H9 (cell line): ENCODE data around the gene ADGRD1. TPM values are rescaled to one million over a fixed set of nuclear protein-coding genes. Genes with fewer than 3 reads are reported as not detected.

Experiments used
- DNase-seq: peaks from one replicate; pipeline ENCODE4 v3.0.0-alpha.2; 2017
- H2AFZ ChIP-seq: one replicate; pipeline ENCODE4 v1.6.1; 2013; ENCODE audit warnings: mild to moderate bottlenecking, low read length, control low read depth, moderate library complexity
- H2AK5ac ChIP-seq: 2 replicates; pipeline ENCODE4 v1.6.1; 2013; ENCODE audit warnings: low read length, control low read depth, mixed read lengths; ENCODE audit not compliant: insufficient read length
- H2BK120ac ChIP-seq: one replicate; pipeline ENCODE4 v1.6.1; 2013; ENCODE audit warnings: low read depth, mild to moderate bottlenecking, low read length, control low read depth, inconsistent platforms; ENCODE audit not compliant: poor library complexity, severe bottlenecking
- H2BK12ac ChIP-seq: 2 replicates; pipeline ENCODE4 v1.6.1; 2013; ENCODE audit warnings: low read length, control low read depth, mixed read lengths, low read depth; ENCODE audit not compliant: insufficient read length
- H2BK15ac ChIP-seq: 2 replicates; pipeline ENCODE4 v1.6.1; 2013; ENCODE audit warnings: low read depth, low read length, control low read depth
- H2BK20ac ChIP-seq: one replicate; pipeline ENCODE4 v1.6.1; 2013; ENCODE audit warnings: low read depth, mild to moderate bottlenecking, low read length, control low read depth, inconsistent platforms; ENCODE audit not compliant: poor library complexity, severe bottlenecking
- H2BK5ac ChIP-seq: 2 replicates; pipeline ENCODE4 v1.6.1; 2013; ENCODE audit warnings: low read length, control low read depth, mixed read lengths; ENCODE audit not compliant: insufficient read length
- H3K14ac ChIP-seq: 2 replicates; pipeline ENCODE4 v1.6.1; 2013; ENCODE audit warnings: low read length, control low read depth; ENCODE audit not compliant: insufficient read depth
- H3K18ac ChIP-seq: 2 replicates; pipeline ENCODE4 v1.6.1; 2013; ENCODE audit warnings: low read depth, mild to moderate bottlenecking, mixed read lengths, low read length, control low read depth; ENCODE audit not compliant: insufficient read length
- H3K23ac ChIP-seq: 2 replicates; pipeline ENCODE4 v1.6.1; 2013; ENCODE audit warnings: low read length, control low read depth, mixed read lengths, low read depth; ENCODE audit not compliant: insufficient read length
- H3K23me2 ChIP-seq: 2 replicates; pipeline ENCODE4 v1.6.1; 2013; ENCODE audit warnings: low read depth, mild to moderate bottlenecking, mixed read lengths, low read length, control low read depth; ENCODE audit not compliant: insufficient read length, poor library complexity, severe bottlenecking
- H3K27ac ChIP-seq: 2 replicates; pipeline ENCODE4 v1.5.1; 2013; ENCODE audit warnings: low read length, control low read depth, mixed read lengths, low read depth; ENCODE audit not compliant: insufficient read length
- H3K27me3 ChIP-seq: 2 replicates; pipeline ENCODE4 v1.6.1; 2013; ENCODE audit warnings: low read length, control low read depth, inconsistent platforms; ENCODE audit not compliant: insufficient read depth
- H3K4ac ChIP-seq: 2 replicates; pipeline ENCODE4 v1.6.1; 2013; ENCODE audit warnings: low read depth, mild to moderate bottlenecking, control low read depth, inconsistent platforms, low read length, moderate library complexity
- H3K4me1 ChIP-seq: 2 replicates; pipeline ENCODE4 v1.6.1; 2013; ENCODE audit warnings: low read length, control low read depth, inconsistent platforms; ENCODE audit not compliant: insufficient read depth
- H3K4me2 ChIP-seq: 2 replicates; pipeline ENCODE4 v1.6.1; 2013; ENCODE audit warnings: low read length, control low read depth, mixed read lengths; ENCODE audit not compliant: insufficient read length, insufficient read depth
- H3K56ac ChIP-seq: 2 replicates; pipeline ENCODE4 v1.6.1; 2013; ENCODE audit warnings: low read depth, mild to moderate bottlenecking, mixed read lengths, low read length, control low read depth; ENCODE audit not compliant: insufficient read length
- H3K79me1 ChIP-seq: 2 replicates; pipeline ENCODE4 v1.6.1; 2013; ENCODE audit warnings: low read depth, mild to moderate bottlenecking, moderate library complexity, low read length, control low read depth, inconsistent platforms; ENCODE audit not compliant: insufficient read depth, poor library complexity, severe bottlenecking
- H3K79me2 ChIP-seq: 2 replicates; pipeline ENCODE4 v1.6.1; 2013; ENCODE audit warnings: low read length, control low read depth, inconsistent platforms; ENCODE audit not compliant: insufficient read depth
- H3K9ac ChIP-seq: 2 replicates; pipeline ENCODE4 v1.6.1; 2013; ENCODE audit warnings: low read length, control low read depth, mixed read lengths; ENCODE audit not compliant: insufficient read length; ENCODE audit errors: extremely low read depth
- H3K9me3 ChIP-seq: one replicate; pipeline ENCODE4 v1.6.1; 2013; ENCODE audit warnings: low read depth, low read length, inconsistent platforms; ENCODE audit not compliant: control insufficient read depth
- H3T11ph ChIP-seq: one replicate; pipeline ENCODE4 v1.6.1; 2013; ENCODE audit warnings: mild to moderate bottlenecking, low read length, control low read depth, inconsistent platforms
- H4K20me1 ChIP-seq: one replicate; pipeline ENCODE4 v1.6.1; 2013; ENCODE audit not compliant: control insufficient read depth, insufficient read length, insufficient read depth
- H4K5ac ChIP-seq: 2 replicates; pipeline ENCODE4 v1.6.1; 2013; ENCODE audit warnings: low read depth, mild to moderate bottlenecking, mixed read lengths, low read length, control low read depth; ENCODE audit not compliant: insufficient read length
- H4K8ac ChIP-seq: replicated peaks from 2 replicates; pipeline ENCODE4 v1.6.1; 2013; ENCODE audit warnings: low read length, control low read depth, mixed read lengths, low read depth; ENCODE audit not compliant: insufficient read length
- H4K91ac ChIP-seq: 2 replicates; pipeline ENCODE4 v1.6.1; 2013; ENCODE audit warnings: low read depth, mild to moderate bottlenecking, moderate library complexity, mixed read lengths, low read length, control low read depth; ENCODE audit not compliant: insufficient read length
- H3K27ac Mint-ChIP-seq, 3 experiments: 2 replicates in 2 of 3; 3 replicates in 1 of 3; pipeline ENCODE4 v1.8.0; 2020 to 2021; ENCODE audit warnings: mixed read lengths in 3 of 3, mild to moderate bottlenecking in 1 of 3, moderate library complexity in 1 of 3
- H3K27me3 Mint-ChIP-seq: 2 replicates; pipeline ENCODE4 v1.8.0; 2021; ENCODE audit warnings: low read depth, mild to moderate bottlenecking, moderate library complexity, mixed read lengths
- H3K36me3 Mint-ChIP-seq, 3 experiments: 2 replicates in 2 of 3; 3 replicates in 1 of 3; pipeline ENCODE4 v1.8.0; 2020 to 2021; ENCODE audit warnings: low read depth in 3 of 3, mixed read lengths in 3 of 3; ENCODE audit not compliant: insufficient read depth in 1 of 3
- H3K4me1 Mint-ChIP-seq, 2 experiments: 2 replicates each; pipeline ENCODE4 v1.8.0; 2020; ENCODE audit warnings: mixed read lengths in 2 of 2
- H3K4me3 Mint-ChIP-seq, 2 experiments: 2 replicates in 1 of 2; 3 replicates in 1 of 2; pipeline ENCODE4 v1.8.0; 2020 to 2021; ENCODE audit warnings: mild to moderate bottlenecking in 2 of 2, mixed read lengths in 2 of 2, moderate library complexity in 1 of 2
- H3K9me3 Mint-ChIP-seq, 2 experiments: 2 replicates in 1 of 2; 3 replicates in 1 of 2; pipeline ENCODE4 v1.8.0; 2020; ENCODE audit warnings: mild to moderate bottlenecking in 2 of 2, mixed read lengths in 2 of 2, moderate library complexity in 1 of 2
- CTCF ChIP-seq: fragments of 200-600 bp; sonication (generic); conservative IDR thresholded peaks from 3 replicates; pipeline ENCODE4 v1.8.0; 2021; ENCODE audit warnings: antibody characterized with exemption, mild to moderate bottlenecking
- WGBS: extraction: QIAGEN DNeasy Blood & Tissue Kit; methylation state at CpG from one replicate; pipeline ENCODE4 v1.1.7; 2013; ENCODE audit warnings: missing lambda C conversion rate, low lambda C conversion rate, mixed read lengths; ENCODE audit not compliant: insufficient read length; ENCODE audit errors: extremely low coverage; 5-methylcytosine and 5-hydroxymethylcytosine counted together
- total RNA-seq: library from RNA; stranded (reverse); gene quantifications from 2 replicates; pipeline ENCODE4 v1.2.1, GENCODE V29; 2021

ADGRD1 gene
- total RNA-seq, 1 experiment from 2014 or later, result 0.52 TPM

GRCh38 chr12:131056626-131057025, 102.9 kb downstream of the ADGRD1 start:
- Histone ChIP-seq H3K14ac (no peak overlapping the region), H2BK15ac (no peak overlapping the region), H2AK5ac (no peak overlapping the region), H3K56ac (no peak overlapping the region), H4K20me1 (no peaks in the 10 kb centered on the region), H3T11ph (no peak overlapping the region), H4K5ac (no peak overlapping the region), H3K4me1 (no peaks in the 10 kb centered on the region), H2AFZ (no peak overlapping the region), H3K23ac (no peak overlapping the region), H3K9me3 (no peaks in the 10 kb centered on the region), H4K8ac (no peak overlapping the region), H2BK20ac (no peak overlapping the region), H3K79me1 (no peaks in the 10 kb centered on the region), H3K9ac (no peak overlapping the region), H3K27ac (no peak overlapping the region), H2BK12ac (no peak overlapping the region), H3K79me2 (no peaks in the 10 kb centered on the region), H3K4me2 (no peak overlapping the region), H3K27me3 (no peaks in the 10 kb centered on the region), H3K18ac (no peak overlapping the region), H4K91ac (no peak overlapping the region), H3K23me2 (no peaks in the 10 kb centered on the region), H2BK120ac (no peak overlapping the region), H2BK5ac (no peak overlapping the region), H3K4ac (no peak overlapping the region)
- Mint-ChIP-seq H3K4me3 (no peak overlapping the region), H3K36me3 (no peaks in the 10 kb centered on the region), H3K27ac (no peak overlapping the region), H3K27me3 (peaks cover 3% of the 10 kb centered on the region), H3K4me1 (peaks cover 4 to 6% of the 10 kb centered on the region in 2 experiments), H3K9me3 (no peaks in the 10 kb centered on the region)
- peak; percentile 13 for DNase-seq
- no CpG with 5 or more reads among the region's 10 CpGs for WGBS
- no peak for TF ChIP-seq CTCF
